A673 (cell line): ENCODE results near the gene MYLK2.

Source experiments
- CTCF ChIP-seq: fragments of 300-800, 200-600 bp; sonication (generic); conservative IDR thresholded peaks from 2 replicates; pipeline ENCODE4 v1.5.1; 2017; ENCODE audit warnings: low read depth, mild to moderate bottlenecking, antibody characterized with exemption, low read length, moderate library complexity, mixed read lengths
- EZH2 ChIP-seq: fragments of 200-600 bp; sonication (generic); IDR thresholded peaks from 2 replicates; pipeline ENCODE4 v1.6.1; 2017; ENCODE audit warnings: borderline replicate concordance, low read depth, mild to moderate bottlenecking, mixed read lengths, antibody characterized with exemption, low read length; ENCODE audit not compliant: poor library complexity, severe bottlenecking

DNA sequence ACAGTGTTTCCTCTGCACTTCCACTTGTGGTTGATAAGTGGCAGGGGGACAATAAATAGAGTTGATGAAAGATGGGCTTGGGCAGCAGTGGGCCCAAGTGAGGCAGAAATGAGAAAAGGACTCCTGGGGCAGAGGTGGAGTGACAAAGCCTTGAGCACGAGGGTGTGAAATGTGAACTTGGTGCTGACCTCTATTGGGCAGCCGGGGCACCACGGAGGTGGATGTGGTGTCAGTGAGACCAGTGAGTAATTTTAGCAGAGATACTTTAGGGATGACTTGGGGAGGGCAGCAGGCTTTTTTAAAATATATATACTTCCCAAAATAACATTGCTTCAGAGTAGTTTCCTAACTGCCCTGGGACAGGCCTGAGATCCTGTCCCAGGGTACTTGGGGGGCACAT is 30.6 kb upstream of the MYLK2 start:
- TF ChIP-seq CTCF, result no peak
- TF ChIP-seq EZH2, result no peak
